A673 (cell line): ENCODE results near the gene DZIP3. TPM values are rescaled to one million over a fixed set of nuclear protein-coding genes. Genes with fewer than 3 reads are reported as not detected.

Experiments
- BruUV-seq: library from RNA; stranded (reverse); fragments of 400-500 nt; replicated peaks from 2 replicates; lab custom pipeline; 2021; lab: Mats Ljungman, UMichigan
- CTCF ChIA-PET: fragments of 300-600 bp; sonication (Branson Sonifier 250); formaldehyde crosslinking; loops from one replicate; lab custom pipeline; 2022; ENCODE audit warnings: antibody characterized with exemption; lab: Charles Lee
- POLR2A ChIA-PET: fragments of 300-600 bp; sonication (Branson Sonifier 250); formaldehyde crosslinking; loops from one replicate; lab custom pipeline; 2022; ENCODE audit warnings: antibody characterized with exemption; ENCODE audit not compliant: low non-redundant PET; lab: Charles Lee
- DNase-seq: peaks from one replicate; pipeline ENCODE4 v3.0.0-alpha.2; 2015; ENCODE audit warnings: low spot score
- H3K27ac ChIP-seq: fragments of 200-600 bp; sonication (generic); 2 replicates; pipeline ENCODE4 v1.5.1; 2016; ENCODE audit warnings: mixed run types, low read depth, mild to moderate bottlenecking, mixed read lengths, antibody characterized with exemption, low read length; ENCODE audit not compliant: poor library complexity, severe bottlenecking
- H3K27me3 ChIP-seq: fragments of 200-600 bp; sonication (generic); replicated peaks from 2 replicates; pipeline ENCODE4 v1.6.1; 2017; ENCODE audit warnings: mixed run types, low read depth, mild to moderate bottlenecking, mixed read lengths, antibody characterized with exemption, low read length; ENCODE audit not compliant: insufficient read depth, poor library complexity
- H3K36me3 ChIP-seq: fragments of 200-600 bp; sonication (generic); 2 replicates; pipeline ENCODE4 v1.6.1; 2016; ENCODE audit warnings: mixed run types, mild to moderate bottlenecking, mixed read lengths, antibody characterized with exemption, low read length; ENCODE audit not compliant: insufficient read depth, poor library complexity, severe bottlenecking
- H3K4me1 ChIP-seq: fragments of 200-600 bp; sonication (generic); 2 replicates; pipeline ENCODE4 v1.6.1; 2017; ENCODE audit warnings: mixed run types, mild to moderate bottlenecking, mixed read lengths, antibody characterized with exemption, low read length; ENCODE audit not compliant: insufficient read depth, poor library complexity, severe bottlenecking
- H3K4me3 ChIP-seq: fragments of 200-600 bp; sonication (generic); 2 replicates; pipeline ENCODE4 v1.5.1; 2016; ENCODE audit warnings: low read depth, mixed run types, mild to moderate bottlenecking, mixed read lengths, low read length; ENCODE audit not compliant: poor library complexity, severe bottlenecking
- H3K9me3 ChIP-seq: fragments of 200-600 bp; sonication (generic); 2 replicates; pipeline ENCODE4 v1.6.1; 2016; ENCODE audit warnings: mixed run types, low read depth, mild to moderate bottlenecking, mixed read lengths, antibody characterized with exemption, low read length; ENCODE audit not compliant: poor library complexity, severe bottlenecking
- EZH2 ChIP-seq: fragments of 200-600 bp; sonication (generic); IDR thresholded peaks from 2 replicates; pipeline ENCODE4 v1.6.1; 2017; ENCODE audit warnings: borderline replicate concordance, low read depth, mild to moderate bottlenecking, mixed read lengths, antibody characterized with exemption, low read length; ENCODE audit not compliant: poor library complexity, severe bottlenecking
- intact Hi-C: fragments of 100-400 bp; cut with micrococcal nuclease; formaldehyde crosslinking; loops from one replicate; pipeline ENCODE4 v1.10.0; 2022; ENCODE audit not compliant: unreplicated experiment
- total RNA-seq: library from RNA; stranded (reverse); gene quantifications from 2 replicates; pipeline ENCODE4 v1.2.3, GENCODE V29; 2021
- TF ChIP-seq, protein P1 (sequence below): fragments of 300-800, 200-600 bp; sonication (generic); conservative IDR thresholded peaks from 2 replicates; pipeline ENCODE4 v1.5.1; 2017; ENCODE audit warnings: low read depth, mild to moderate bottlenecking, antibody characterized with exemption, low read length, moderate library complexity, mixed read lengths

Gene DZIP3
- total RNA-seq, 1 experiment from 2014 or later, result 14.9 TPM

GRCh38 chr3:108705045-108705444, 115.5 kb downstream of the DZIP3 start:
- no peak for DNase-seq
- TF ChIP-seq EZH2, result no peak
- TF ChIP-seq, protein P1, sequence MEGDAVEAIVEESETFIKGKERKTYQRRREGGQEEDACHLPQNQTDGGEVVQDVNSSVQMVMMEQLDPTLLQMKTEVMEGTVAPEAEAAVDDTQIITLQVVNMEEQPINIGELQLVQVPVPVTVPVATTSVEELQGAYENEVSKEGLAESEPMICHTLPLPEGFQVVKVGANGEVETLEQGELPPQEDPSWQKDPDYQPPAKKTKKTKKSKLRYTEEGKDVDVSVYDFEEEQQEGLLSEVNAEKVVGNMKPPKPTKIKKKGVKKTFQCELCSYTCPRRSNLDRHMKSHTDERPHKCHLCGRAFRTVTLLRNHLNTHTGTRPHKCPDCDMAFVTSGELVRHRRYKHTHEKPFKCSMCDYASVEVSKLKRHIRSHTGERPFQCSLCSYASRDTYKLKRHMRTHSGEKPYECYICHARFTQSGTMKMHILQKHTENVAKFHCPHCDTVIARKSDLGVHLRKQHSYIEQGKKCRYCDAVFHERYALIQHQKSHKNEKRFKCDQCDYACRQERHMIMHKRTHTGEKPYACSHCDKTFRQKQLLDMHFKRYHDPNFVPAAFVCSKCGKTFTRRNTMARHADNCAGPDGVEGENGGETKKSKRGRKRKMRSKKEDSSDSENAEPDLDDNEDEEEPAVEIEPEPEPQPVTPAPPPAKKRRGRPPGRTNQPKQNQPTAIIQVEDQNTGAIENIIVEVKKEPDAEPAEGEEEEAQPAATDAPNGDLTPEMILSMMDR, result no peak
- no peaks in the 10 kb centered on the region for H3K27me3 ChIP-seq
- H3K36me3 ChIP-seq, result no peaks in the 10 kb centered on the region
- no peaks in the 10 kb centered on the region for H3K4me1 ChIP-seq
- no TSS peak for BruUV-seq
- no peak overlapping the region for H3K4me3 ChIP-seq
- H3K9me3 ChIP-seq, result peaks cover 7% of the 10 kb centered on the region
- H3K27ac ChIP-seq, result no peak overlapping the region
- POLR2A ChIA-PET, result no interaction called here
- CTCF ChIA-PET, result no interaction called here
- intact Hi-C loops, result no loop called here

GRCh38 chr3:108713009-108713516, 123.5 kb downstream of the DZIP3 start:
- CTCF ChIA-PET, result no interaction called here

GRCh38 chr3:108713816-108714215, 124.3 kb downstream of the DZIP3 start:
- no peaks in the 10 kb centered on the region for H3K9me3 ChIP-seq
- H3K4me1 ChIP-seq, result peaks cover 16% of the 10 kb centered on the region
- TF ChIP-seq EZH2, result no peak
- TF ChIP-seq, protein P1, result no peak
- no TSS peak for BruUV-seq
- ChIA-PET POLR2A (no interaction called here), CTCF (no interaction called here)
- no peaks in the 10 kb centered on the region for H3K36me3 ChIP-seq
- H3K27me3 ChIP-seq, result no peaks in the 10 kb centered on the region
- no peak overlapping the region for H3K27ac ChIP-seq
- no peak for DNase-seq
- H3K4me3 ChIP-seq, result no peak overlapping the region
- intact Hi-C loops, result no loop called here

More at GRCh38 chr3:108713009-108713516, 123.5 kb downstream of the DZIP3 start:
- intact Hi-C loops, result no loop called here
- Histone ChIP-seq H3K27ac (no peak overlapping the region), H3K36me3 (no peaks in the 10 kb centered on the region), H3K4me3 (no peak overlapping the region), H3K4me1 (peaks cover 8% of the 10 kb centered on the region), H3K9me3 (no peaks in the 10 kb centered on the region), H3K27me3 (no peaks in the 10 kb centered on the region)
- TF ChIP-seq, protein P1, result no peak
- TF ChIP-seq EZH2, result no peak
- BruUV-seq, result no TSS peak
- POLR2A ChIA-PET, result no interaction called here
- DNase-seq, result no peak
